M059J (cell line): ENCODE measurements around the gene USP7. TPM values are rescaled to one million over a fixed set of nuclear protein-coding genes. Genes with fewer than 3 reads are reported as not detected.
"Not testable (repeated sequence)": the region's sequence is repeated elsewhere in the genome, so short reads cannot be mapped to it uniquely, and the experiment has no call there.

Experiments used
- DNase-seq: peaks from one replicate; pipeline ENCODE4 v3.0.0-alpha.2; 2012; ENCODE audit warnings: low read depth
- total RNA-seq: library from RNA; depleted of rRNA; stranded (reverse); fragments of >200 nt; shearing (Covaris generic); gene quantifications from 2 replicates; pipeline ENCODE4 v1.2.3, GENCODE V29; 2014

Gene USP7
- total RNA-seq, 1 experiment from 2014 or later: 35.0 TPM

- no peak for DNase-seq
Measured at GRCh38 chr16:8880839-8881510, 82.7 kb downstream of the USP7 start.

GRCh38 chr16:8878523-8878911 lies 85.2 kb downstream of the USP7 start:
- DNase-seq: peak; percentile 91

- no peak for DNase-seq
Measured at GRCh38 chr16:8877894-8878522, 85.7 kb downstream of the USP7 start.

- DNase-seq: not testable (repeated sequence)
Measured at GRCh38 chr16:8875317-8875716, 88.4 kb downstream of the USP7 start.

GRCh38 chr16:8874388-8874787 lies 89.3 kb downstream of the USP7 start:
- no peak for DNase-seq

- not testable (repeated sequence) for DNase-seq
Measured at GRCh38 chr16:8873866-8874195, 89.9 kb downstream of the USP7 start.

- DNase-seq: no peak
Measured at GRCh38 chr16:8872967-8873865, 90.5 kb downstream of the USP7 start.

GRCh38 chr16:8872071-8872470 lies 91.6 kb downstream of the USP7 start:
- no peak for DNase-seq

GRCh38 chr16:8869988-8870241 lies 93.8 kb downstream of the USP7 start:
- DNase-seq: not testable (repeated sequence)

- DNase-seq: no peak
Measured at GRCh38 chr16:8869212-8869987, 94.3 kb downstream of the USP7 start.

GRCh38 chr16:8868416-8869211 lies 95.1 kb downstream of the USP7 start, which contains the start of gene CARHSP1:
TSS of gene CARHSP1 (minus strand) at chr16:8869006. CDS start at chr16:8859328, 9,678 bp downstream.
- peak; percentile 90 for DNase-seq

- peak; percentile 28 for DNase-seq
Measured at GRCh38 chr16:8867932-8868415, 95.7 kb downstream of the USP7 start.

GRCh38 chr16:8867216-8867931 lies 96.3 kb downstream of the USP7 start:
- DNase-seq: no peak

- DNase-seq: no peak
Measured at GRCh38 chr16:8866884-8867215, 96.9 kb downstream of the USP7 start.

GRCh38 chr16:8866118-8866883 lies 97.4 kb downstream of the USP7 start:
- no peak for DNase-seq

GRCh38 chr16:8865145-8865882 lies 98.4 kb downstream of the USP7 start:
- no peak for DNase-seq

- no peak for DNase-seq
Measured at GRCh38 chr16:8864480-8865110, 99.1 kb downstream of the USP7 start.

- DNase-seq: peak; percentile 56
Measured at GRCh38 chr16:8863594-8864424, 99.9 kb downstream of the USP7 start.
